Measurements from ENCODE around the gene CRABP1. TPM values are rescaled to one million over a fixed set of nuclear protein-coding genes. Genes with fewer than 3 reads are reported as not detected.

Gene CRABP1
- total RNA-seq, 1 experiment from 2014 or later = 0.47 TPM

GRCh38 chr15:78341057-78341987, 1.2 kb downstream of the CRABP1 start:
- H3K9ac ChIP-seq (ENCODE audit: low read length) = no peak overlapping the region
- H3K4me3 ChIP-seq (replicated peaks in 1 of 2; ENCODE audit: low read depth in 1 of 2, low read length in 2 of 2) = no peak overlapping the region
- no peaks in the 10 kb centered on the region for H3K36me3 ChIP-seq (ENCODE audit: control insufficient read depth in 1 of 2, insufficient read depth in 2 of 2, low read length in 2 of 2)
- H3K27me3 ChIP-seq (ENCODE audit: insufficient read depth, low read length) = peaks cover 20% of the 10 kb centered on the region
- POLR2A ChIA-PET = no interaction called here
- no peaks in the 10 kb centered on the region for H4K20me1 ChIP-seq (ENCODE audit: insufficient read depth)
- no peak overlapping the region for H3K4me2 ChIP-seq (ENCODE audit: low read length)
- no peaks in the 10 kb centered on the region for H3K9me2 ChIP-seq (ENCODE audit: insufficient read depth)
- no peaks in the 10 kb centered on the region for H3K9me3 ChIP-seq (ENCODE audit: control insufficient read depth in 1 of 2, insufficient read depth in 1 of 2, low read depth in 1 of 2, low read length in 2 of 2)
- CTCF ChIA-PET = no interaction called here
- H3K79me2 ChIP-seq (ENCODE audit: insufficient read depth, low read length) = no peaks in the 10 kb centered on the region
- no peak overlapping the region for H2AFZ ChIP-seq (ENCODE audit: low read depth, low read length, poor library complexity, severe bottlenecking)
- no peak overlapping the region for H3K27ac ChIP-seq (ENCODE audit: low read depth, low read length)
- intact Hi-C loops (cut with micrococcal nuclease) = no loop called here
- TF ChIP-seq REST (IDR thresholded peaks at IDR 0.05; ENCODE audit: low read depth) = no peak
- TF ChIP-seq TCF7L2 (IDR thresholded peaks at IDR 0.05; ENCODE audit: borderline replicate concordance, extremely low read depth, insufficient read depth, insufficient read length) = no peak
- TF ChIP-seq CTCF (IDR thresholded peaks at IDR 0.05 in 2 of 3, conservative IDR thresholded peaks at IDR 0.05 in 1 of 3; ENCODE audit: borderline replicate concordance in 1 of 3, insufficient read depth in 1 of 3, low read depth in 2 of 3, low read length in 2 of 3) = no peak
- TF ChIP-seq YY1 (IDR thresholded peaks at IDR 0.05; ENCODE audit: extremely low read depth, insufficient replicate concordance, low read depth, low read length) = no peak
- no peak for TF ChIP-seq ZNF274 (IDR thresholded peaks at IDR 0.05; ENCODE audit: low read depth, low read length)
- TF ChIP-seq SIN3A (IDR thresholded peaks at IDR 0.05; ENCODE audit: low read depth) = no peak
- TF ChIP-seq RAD21 (IDR thresholded peaks at IDR 0.05; ENCODE audit: low read depth) = no peak
- TF ChIP-seq EGR1 (IDR thresholded peaks at IDR 0.05; ENCODE audit: low read depth) = no peak
- no peak for TF ChIP-seq SP1 (IDR thresholded peaks at IDR 0.05; ENCODE audit: low read depth)
- no peak for TF ChIP-seq JUND (IDR thresholded peaks at IDR 0.05)
- no peak for TF ChIP-seq ELF1 (IDR thresholded peaks at IDR 0.05; ENCODE audit: borderline replicate concordance, low read depth)
- TF ChIP-seq ZFX (IDR thresholded peaks at IDR 0.05) = no peak
- TF ChIP-seq EZH2 (IDR thresholded peaks at IDR 0.05) = no peak
- TF ChIP-seq SRF (IDR thresholded peaks at IDR 0.05; ENCODE audit: low read depth) = no peak
- no peak for TF ChIP-seq FOSL1 (IDR thresholded peaks at IDR 0.05; ENCODE audit: low read depth)
- TF ChIP-seq POLR2AphosphoS5 (IDR thresholded peaks at IDR 0.05; ENCODE audit: low read depth, low read length) = no peak
- TF ChIP-seq CBX3 (IDR thresholded peaks at IDR 0.05; ENCODE audit: low read depth) = no peak
- no peak for TF ChIP-seq POLR2A (IDR thresholded peaks at IDR 0.05; ENCODE audit: borderline replicate concordance, extremely low read depth, insufficient read depth, insufficient read length)
- TF ChIP-seq EZH2phosphoT487 (IDR thresholded peaks at IDR 0.05; ENCODE audit: borderline replicate concordance) = no peak
- TF ChIP-seq CEBPB (IDR thresholded peaks at IDR 0.05; ENCODE audit: low read depth) = no peak
- DNase-seq (ENCODE audit: low read depth, low spot score) (no peak), ATAC-seq (no peak)
- RAD21 ChIA-PET (ENCODE audit: low non-redundant PET in 1 of 2, low total read pairs in 2 of 2, uncharacterized antibody in 2 of 2, unreplicated experiment in 2 of 2) = no interaction called here
- no TSS peak for BruUV-seq (replicated peaks)
- H3K4me1 ChIP-seq (ENCODE audit: control insufficient read depth in 1 of 2, insufficient read depth in 2 of 2, low read length in 2 of 2) = no peaks in the 10 kb centered on the region

Measured in HCT116 (cell line).